ENCODE data around the gene EEIG2.
"Not testable (repeated sequence)": the region's sequence is repeated elsewhere in the genome, so short reads cannot be mapped to it uniquely, and the experiment has no call there.

Gene EEIG2

DNA sequence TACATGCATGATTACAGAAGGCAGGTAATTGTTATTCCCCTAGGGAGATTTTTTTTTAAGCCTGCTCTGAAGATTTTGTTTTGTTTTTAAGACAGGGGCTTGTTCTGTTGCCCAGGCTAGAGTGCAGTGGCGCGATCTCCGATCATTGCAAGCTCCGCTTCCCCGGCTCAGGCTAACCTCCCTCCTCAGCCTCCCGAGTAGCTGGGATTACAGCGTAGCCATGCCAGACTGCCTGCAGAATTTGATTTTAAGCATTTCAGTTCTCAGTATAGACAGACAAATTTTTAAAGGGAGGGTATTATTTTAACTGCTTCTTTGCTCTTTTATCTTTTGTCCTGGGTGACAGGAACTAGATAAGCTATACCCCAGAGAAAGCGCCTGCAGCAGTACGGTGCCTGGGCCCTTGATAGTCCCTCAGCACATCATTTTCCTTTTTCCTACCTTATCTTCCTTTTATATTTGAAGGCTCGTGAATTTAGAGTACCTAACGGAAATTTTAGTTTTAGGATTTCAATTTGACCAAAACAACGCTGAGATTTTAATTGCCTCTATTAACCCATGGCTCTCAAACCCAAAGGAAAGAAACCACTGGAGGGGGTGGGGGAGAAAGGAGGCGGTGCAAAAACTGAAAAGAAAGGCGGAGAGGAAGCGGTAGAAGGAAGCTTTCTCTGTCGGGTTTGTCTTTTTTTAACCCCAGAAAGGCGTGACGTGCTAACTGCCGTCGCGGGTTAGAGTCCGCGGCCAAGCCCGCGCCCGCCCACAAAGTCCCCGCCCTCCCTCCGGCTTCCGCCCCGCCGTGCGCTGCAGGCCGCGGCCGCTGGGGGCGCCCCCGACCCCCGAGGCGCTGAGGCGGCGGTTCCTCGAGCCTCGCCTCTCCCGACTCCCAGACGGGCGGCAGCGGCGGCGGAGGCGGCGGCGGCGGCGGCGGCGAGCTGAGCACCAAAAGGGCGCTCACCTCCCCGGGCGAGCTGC is at the start of gene EEIG2:
TSS of gene EEIG2 (plus strand) at position 886 of the 972 bp plus-strand sequence. CDS start 329 bp downstream, outside the sequence.
- DNase-seq (ENCODE audit: low spot score) (peak; percentile 97), FAIRE-seq (no peak)

DNA sequence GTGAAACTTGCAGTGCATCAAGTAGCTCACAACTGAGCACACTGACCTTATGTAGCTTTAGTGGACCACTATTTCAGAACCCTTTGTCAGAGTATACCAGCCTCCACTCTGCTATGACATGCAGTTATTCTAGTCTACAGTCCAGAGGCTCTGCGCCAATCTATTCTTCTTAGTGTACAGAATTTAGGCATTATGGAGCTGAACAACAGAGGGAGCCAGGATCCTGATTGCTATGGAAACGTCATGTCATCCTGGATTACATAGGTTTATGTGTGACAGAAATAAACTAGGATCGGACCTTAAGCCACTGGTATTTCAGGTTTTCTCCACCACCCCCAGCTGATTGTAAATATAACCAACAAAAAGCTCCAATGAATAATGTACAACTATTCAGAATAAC is 48.1 kb upstream of the EEIG2 start:
- DNase-seq (ENCODE audit: low spot score) (no peak), FAIRE-seq (no peak)

DNA sequence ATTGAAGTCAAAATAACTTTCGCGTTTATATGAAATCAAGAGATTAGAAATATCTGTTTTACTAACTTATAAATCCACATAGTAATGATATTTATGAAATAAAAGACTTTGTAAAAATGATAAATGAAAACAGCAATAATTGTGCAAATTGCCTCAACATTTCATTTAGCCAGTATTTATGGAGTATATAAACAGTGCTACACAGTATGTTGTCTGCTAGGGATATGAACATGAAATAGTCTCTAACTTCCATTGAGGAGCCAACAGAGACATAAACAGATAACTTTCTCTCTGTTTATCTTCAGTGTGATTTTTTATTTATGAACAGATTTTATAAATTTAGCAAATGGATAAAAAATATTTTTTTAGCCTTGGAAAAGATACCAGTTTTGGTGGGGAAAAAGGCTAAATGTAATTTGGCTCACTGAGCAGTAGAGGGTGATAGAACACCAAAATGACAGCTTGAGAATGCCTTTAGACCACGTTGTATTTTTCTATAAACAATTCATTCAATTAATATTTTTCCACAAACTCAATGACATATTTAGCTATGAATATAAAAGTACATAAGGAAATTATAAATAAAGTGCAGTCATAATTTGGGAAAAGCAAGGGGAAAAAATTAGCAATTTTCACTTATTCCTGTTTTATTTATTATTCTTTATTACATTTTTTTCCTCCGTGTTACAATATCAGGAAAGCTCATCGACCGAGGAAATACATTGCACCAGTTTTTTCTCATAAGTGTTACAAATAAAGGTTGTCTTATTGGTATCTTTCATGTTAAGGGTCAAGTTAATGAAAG is 47.5 kb upstream of the EEIG2 start:
- DNase-seq (ENCODE audit: low spot score) = peak; percentile 25
- no peak for FAIRE-seq

DNA sequence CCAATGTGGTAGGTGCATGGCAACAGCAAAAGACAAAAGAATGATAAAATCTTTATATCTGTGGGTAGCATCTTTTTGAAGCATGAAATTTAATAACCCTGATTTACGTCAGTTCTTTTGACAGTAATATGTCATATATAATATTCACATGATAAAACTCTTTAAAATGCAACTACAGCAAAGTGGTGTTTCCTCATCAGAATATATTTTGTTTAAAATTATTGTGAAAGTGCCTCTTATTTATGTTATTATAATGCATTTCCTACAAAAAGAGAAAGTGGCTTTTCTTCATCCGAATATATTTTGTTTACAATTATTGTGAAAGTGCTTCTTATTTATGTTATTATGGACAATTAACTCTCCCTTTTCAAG is 46.9 kb upstream of the EEIG2 start:
- FAIRE-seq = no peak
- no peak for DNase-seq (ENCODE audit: low spot score)

DNA sequence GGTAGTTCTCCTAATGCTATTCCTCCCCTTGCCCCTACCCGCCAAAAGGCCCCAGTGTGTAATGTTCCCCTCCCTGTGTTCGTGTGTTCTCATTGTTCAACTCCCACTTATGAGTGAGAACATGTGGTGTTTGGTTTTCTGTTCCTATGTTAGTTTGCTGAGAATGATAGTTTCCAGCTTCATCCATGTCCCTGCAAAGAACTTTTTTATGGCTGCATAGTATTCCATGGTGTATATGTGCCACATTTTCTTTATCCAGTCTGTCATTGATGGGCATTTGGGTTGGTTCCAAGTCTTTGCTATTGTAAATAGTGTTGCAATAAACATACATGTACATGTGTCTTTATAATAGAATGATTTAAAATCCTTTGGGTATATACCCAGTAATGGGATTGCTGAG is 46.0 kb upstream of the EEIG2 start:
- FAIRE-seq; DNase-seq (ENCODE audit: low spot score): not testable (repeated sequence)

DNA sequence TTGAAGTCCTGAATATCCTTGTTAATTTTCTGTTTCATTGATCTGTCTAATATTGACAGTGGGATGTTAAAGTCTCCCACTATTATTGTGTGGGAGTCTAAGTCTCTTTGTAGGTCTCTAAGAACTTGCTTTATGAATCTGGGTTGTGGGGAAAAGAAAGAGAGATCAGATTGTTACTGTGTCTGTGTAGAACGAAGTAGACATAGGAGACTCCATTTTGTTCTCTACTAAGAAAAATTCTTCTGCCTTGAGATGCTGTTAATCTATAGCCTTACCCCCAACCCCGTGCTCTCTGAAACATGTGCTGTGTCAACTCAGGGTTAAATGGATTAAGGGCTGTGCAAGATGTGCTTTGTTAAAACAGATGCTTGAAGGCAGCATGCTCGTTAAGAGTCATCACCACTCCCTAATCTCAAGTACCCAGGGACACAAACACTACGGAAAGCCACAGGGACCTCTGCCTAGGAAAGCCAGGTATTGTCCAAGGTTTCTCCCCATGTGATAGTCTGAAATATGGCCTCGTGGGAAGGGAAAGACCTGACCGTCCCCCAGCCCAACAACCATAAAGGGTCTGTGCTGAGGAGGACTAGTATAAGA is 42.5 kb upstream of the EEIG2 start:
- not testable (repeated sequence) for DNase-seq (ENCODE audit: low spot score)

DNA sequence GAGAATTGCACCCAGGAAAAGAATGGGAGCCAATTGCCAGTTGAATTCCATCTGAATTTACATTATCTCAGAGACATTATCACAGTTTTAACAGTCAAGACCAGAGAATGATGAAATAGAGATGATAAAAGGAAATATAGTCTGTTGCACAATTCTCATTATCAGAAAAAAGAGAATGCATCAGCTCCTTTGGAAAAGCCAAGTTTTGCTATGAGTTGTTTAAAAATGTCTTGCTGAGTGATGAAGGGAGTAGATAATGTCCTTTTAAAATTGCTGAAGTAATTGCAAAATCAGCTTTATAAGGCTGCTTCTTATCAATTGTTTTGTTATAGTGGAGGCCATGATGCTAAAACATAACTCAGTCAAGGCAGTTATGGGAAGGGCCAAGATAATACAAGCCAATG is 37.9 kb upstream of the EEIG2 start:
- FAIRE-seq (no peak), DNase-seq (ENCODE audit: low spot score) (no peak)

More for the DNA sequence above, 42.5 kb upstream of the EEIG2 start:
- FAIRE-seq = not testable (repeated sequence)

DNA sequence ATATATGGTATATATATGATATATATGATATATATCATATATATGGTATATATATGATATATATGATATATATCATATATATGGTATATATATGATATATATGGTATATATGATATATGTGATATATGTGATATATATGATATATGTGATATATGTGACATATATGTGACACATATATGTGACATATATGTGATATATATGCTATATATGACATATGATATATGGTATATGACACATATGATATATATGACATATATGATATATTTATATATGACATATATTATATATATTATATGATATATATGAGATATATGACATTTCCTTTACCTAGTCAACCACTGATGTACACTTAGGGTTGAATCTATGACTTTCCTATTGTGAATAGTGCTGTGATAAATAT is 36.1 kb upstream of the EEIG2 start:
- FAIRE-seq (no peak), DNase-seq (ENCODE audit: low spot score) (no peak)

DNA sequence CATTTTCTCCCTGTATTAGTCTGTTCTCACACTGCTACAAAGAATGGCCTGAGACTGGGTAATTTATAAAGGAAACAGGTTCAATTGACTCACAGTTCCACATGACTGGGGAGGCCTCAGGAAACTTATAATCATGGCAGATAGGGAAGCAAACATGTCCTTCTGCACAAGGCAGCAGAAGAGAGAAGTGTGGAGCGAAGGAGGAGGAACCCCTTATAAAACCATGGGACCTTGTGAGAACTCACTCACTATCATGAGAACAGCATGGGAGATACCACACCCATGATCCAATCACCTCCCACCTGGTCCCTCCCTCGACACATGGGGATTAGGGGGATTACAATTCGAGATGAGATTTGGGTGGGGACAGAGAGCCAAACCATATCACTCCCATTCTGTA is 35.2 kb upstream of the EEIG2 start:
- FAIRE-seq = no peak

DNA sequence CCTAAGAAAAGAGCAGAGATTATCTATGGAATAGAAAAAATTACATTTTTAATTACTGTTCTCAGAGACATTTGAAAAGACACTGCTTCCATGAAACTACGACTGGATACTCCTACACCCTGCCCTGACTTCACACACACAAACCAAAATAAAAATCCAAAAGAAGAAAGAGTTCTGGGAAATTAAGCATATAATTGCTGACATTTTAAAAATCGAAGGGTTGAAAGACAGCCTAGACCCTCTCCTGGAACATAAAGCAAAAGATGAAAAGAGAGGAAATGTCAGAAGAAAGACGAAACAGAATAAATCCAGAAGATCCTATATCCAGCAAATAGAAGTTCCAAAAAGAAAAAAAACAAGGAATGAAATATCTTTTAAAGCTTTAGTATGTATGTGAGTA is 32.8 kb upstream of the EEIG2 start:
- FAIRE-seq = no peak
- no peak for DNase-seq (ENCODE audit: low spot score)

More for the DNA sequence above, 35.2 kb upstream of the EEIG2 start:
- no peak for DNase-seq (ENCODE audit: low spot score)

DNA sequence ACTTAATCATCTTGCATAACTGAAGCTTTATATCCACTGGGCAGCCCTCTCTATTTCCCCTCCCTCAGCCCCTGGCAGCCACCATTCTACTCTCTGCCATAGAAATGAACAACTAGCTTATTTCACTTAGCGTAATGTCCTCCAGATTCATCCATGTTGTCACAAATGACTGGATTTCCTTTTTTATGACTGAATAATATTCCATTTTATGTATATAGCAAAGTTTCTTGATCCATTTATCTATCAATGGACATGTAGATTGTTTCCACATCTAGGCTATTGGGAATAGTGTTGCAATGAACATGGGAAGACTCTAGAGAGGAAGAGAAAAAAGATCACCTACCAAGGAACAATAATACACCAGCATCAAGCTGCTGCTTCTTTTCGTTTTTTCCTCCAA is 32.1 kb upstream of the EEIG2 start:
- no peak for FAIRE-seq
- no peak for DNase-seq (ENCODE audit: low spot score)

DNA sequence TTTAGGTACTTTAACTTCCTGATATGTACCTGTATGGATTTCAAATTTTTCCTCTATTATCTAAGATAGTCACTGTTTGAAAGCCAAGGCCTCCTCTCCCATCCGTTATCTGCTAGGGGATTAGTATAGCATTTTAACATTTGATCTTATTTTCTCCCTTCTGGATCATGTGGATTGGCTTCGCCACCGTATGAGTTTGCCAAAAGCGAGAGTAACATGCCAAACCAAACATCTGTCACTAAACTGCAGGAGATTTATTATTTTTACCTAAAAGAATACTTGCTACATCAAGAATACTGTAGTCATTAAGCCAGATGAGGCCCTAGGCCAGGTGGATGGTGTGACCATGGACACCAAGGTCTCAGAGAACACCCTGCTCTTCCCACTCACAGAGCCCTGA is 28.5 kb upstream of the EEIG2 start:
- DNase-seq (ENCODE audit: low spot score) (no peak), FAIRE-seq (no peak)

DNA sequence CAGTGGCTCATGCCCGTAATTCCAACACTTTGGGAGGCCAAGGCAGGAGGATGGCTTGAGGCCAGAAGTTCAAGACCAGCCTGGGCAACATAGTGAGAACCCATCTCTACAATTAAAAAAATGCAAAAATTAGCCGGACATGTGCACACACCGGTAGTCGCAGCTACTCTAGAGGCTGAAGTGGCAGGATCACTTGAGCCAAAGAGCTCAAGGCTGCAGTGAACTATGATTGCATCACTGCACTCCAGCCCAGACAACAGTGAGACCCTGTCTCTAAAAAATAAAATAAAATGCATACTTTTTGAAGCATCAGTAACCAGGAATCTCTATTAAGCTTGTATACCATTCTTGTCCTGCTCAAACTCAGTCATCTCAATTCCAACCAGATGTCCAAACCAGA is 27.2 kb upstream of the EEIG2 start:
- no peak for DNase-seq (ENCODE audit: low spot score)
- FAIRE-seq = no peak

DNA sequence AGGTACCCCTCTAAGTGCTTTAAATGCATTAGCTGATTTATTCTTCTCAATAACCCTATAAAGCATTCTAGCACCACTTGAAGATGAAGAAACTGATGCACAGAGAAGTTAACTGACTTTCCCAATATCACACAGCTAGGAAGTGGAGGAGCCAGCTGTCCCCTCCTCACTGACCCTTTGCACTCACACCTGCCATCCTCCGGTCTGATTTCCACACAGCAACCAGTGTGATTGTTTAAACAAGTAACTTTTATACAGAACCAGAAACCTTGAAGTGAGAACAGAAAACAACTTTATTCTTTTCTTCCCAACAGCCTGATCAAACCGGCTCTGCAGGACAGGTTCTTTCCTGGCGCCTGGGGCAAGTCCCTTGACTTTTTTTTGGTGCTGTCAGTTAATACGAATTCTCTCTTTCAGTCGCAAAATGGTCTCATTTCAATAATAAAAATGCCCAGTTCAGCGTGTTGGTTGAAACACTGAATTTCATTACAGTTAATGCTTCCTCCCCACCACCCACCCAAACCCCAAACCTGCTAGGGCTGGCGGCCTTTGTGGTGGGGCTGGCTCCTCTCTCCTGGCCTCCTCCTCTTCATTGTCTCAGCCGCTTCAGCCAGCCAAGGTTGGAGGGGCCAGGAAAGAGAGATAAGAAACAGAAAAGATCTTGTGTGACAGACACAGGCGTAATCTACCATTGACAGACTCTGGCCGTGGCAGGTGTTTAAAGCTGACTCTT is 26.4 kb upstream of the EEIG2 start:
- no peak for FAIRE-seq
- no peak for DNase-seq (ENCODE audit: low spot score)

DNA sequence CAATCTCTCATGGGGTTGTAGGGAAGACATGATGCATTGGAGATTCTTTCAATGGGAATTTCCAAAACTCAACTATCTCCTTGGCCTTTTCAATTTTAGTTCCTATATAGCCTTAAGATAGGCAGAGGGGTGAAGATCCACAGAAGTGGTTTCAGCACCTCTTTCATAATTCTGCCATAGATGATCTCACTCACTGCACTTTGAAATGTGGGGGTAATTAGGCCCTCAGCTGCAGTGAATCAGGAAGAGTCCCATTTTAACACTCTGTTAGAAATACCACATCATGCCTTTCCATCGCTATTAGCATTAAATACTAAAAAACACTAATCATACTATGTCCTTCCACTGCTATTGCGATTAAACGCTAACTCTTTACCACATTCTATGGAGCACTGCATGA is 25.1 kb upstream of the EEIG2 start:
- FAIRE-seq (no peak), DNase-seq (ENCODE audit: low spot score) (no peak)

DNA sequence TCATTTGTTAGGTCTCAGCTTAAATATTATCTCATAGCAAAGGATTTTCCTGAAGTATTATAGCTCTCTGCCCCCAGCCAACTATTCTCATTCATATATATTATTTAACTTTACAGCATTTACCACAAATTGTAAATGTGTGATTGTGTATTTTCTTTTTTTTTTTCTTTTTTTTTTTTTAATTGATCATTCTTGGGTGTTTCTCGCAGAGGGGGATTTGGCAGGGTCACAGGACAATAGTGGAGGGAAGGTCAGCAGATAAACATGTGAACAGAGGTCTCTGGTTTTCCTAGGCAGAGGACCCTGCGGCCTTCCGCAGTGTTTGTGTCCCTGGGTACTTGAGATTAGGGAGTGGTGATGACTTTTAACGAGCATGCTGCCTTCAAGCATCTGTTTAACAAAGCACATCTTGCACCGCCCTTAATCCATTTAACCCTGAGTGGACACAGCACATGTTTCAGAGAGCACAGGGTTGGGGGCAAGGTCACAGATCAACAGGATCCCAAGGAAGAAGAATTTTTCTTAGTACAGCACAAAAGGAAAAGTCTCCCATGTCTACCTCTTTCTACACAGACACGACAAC is 24.5 kb upstream of the EEIG2 start:
- not testable (repeated sequence) for DNase-seq (ENCODE audit: low spot score); FAIRE-seq

DNA sequence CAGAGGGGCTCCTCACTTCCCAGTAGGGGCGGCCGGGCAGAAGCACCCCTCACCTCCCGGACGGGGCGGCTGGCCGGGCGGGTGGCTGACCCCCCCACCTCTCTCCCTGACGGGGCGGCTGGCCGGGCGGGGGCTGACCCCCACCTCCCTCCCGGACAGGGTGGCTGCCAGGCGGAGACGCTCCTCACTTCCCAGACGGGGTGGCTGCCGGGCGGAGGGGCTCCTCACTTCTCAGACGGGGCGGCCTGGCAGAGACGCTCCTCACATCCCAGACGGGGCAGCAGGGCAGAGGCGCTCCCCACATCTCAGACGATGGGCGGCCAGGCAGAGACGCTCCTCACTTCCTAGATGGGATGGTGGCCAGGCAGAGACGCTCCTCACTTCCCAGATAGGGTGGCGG is 23.9 kb upstream of the EEIG2 start:
- not testable (repeated sequence) for DNase-seq (ENCODE audit: low spot score); FAIRE-seq

DNA sequence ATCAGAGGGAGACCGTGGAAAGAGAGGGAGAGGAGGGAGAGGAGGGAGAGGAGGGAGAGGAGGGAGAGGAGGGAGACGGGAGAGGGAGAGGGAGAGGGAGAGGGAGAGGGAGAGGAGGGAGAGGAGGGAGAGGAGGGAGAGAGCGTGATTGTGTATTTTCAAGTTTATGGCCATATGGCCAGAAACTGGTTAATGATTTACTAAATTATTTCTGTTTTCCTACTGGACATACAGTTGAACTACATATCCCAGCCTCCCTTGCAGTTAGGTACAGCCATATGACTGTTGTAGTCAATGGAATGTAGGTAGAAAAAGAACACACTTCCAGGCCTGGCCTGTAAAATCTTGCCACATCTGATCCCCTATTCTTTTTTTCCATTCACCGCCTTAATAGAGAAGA is 23.1 kb upstream of the EEIG2 start:
- not testable (repeated sequence) for FAIRE-seq; DNase-seq (ENCODE audit: low spot score)

DNA sequence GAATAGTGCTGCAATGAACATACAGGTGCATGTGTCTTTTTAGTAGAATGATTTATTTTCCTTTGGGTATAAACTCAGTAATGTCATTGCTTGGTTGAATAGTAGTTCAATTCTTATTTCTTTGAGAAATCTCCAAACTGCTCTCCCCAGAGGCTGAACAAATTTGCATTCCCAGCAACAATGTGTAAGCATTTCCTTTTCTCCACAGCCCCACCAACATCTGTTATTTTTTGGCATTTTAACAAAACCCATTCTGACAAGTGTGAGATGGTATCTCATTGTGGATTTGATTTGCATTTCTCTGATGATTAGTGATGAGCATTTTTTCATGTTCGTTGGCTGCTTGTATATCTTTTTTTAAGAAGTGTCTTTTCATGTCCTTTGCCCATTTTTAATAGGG is 21.9 kb upstream of the EEIG2 start:
- FAIRE-seq (no peak), DNase-seq (ENCODE audit: low spot score) (no peak)

DNA sequence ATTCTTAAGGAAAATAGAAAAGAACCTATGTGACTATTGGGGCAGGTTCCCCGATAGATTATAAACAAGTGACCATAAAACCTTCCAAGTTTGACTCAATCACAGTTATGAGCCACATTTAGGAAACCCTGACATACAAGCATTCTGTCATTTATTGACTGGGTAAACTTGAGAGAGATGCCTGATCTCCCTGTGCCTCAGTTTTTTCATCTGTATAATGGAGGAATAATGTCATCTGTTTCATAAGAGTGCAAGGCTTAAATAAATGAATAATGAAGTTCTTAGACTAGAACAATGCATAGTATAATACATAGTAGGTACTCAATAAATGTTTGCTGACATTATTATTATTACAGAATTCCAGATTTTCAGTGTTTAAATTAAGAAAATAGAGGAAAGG is 18.9 kb upstream of the EEIG2 start:
- DNase-seq (ENCODE audit: low spot score) (no peak), FAIRE-seq (no peak)

DNA sequence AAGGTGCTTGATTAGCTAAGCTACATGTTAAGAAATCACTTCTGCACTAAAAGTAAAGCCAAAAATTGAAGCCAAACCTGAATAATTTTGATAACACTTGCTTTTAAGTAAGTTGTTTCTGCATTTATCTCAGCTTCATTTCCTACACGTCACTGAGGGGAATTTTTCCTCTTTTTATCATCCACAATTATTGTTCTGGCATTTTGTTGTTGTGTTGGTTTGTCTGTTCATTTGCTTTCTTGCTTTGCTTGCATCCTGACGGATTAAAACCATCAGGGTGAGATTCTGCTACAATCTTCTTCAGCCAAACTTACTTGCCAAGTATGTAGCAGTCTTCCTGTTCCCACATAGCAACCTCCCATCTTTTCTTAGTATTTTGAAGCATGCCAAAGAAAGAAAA is 18.0 kb upstream of the EEIG2 start:
- DNase-seq (ENCODE audit: low spot score) (no peak), FAIRE-seq (no peak)

All from urothelium cell line (cell line).